RWPE2 (cell line): ENCODE measurements around the gene TFAP2B.

Experiments
- ATAC-seq: fragments of 200-7000 bp; cut with Tn5 transposase; 3 replicates; pipeline ENCODE4 v1.9.1; 2021; ENCODE audit warnings: low read depth
- DNase-seq: peaks from one replicate; pipeline ENCODE4 v3.0.0-alpha.2; 2020; ENCODE audit warnings: low spot score
- H3K27ac ChIP-seq: fragments of 450-650 bp; 2 replicates; pipeline ENCODE4 v1.5.1; 2017; ENCODE audit warnings: mild to moderate bottlenecking; ENCODE audit not compliant: poor library complexity, severe bottlenecking
- H3K27me3 ChIP-seq: fragments of 250-450 bp; sonication (Bioruptor Pico); 2 replicates; pipeline ENCODE4 v1.5.1; 2021; ENCODE audit warnings: mild to moderate bottlenecking, moderate library complexity; ENCODE audit not compliant: insufficient read depth, poor library complexity, severe bottlenecking
- H3K36me3 ChIP-seq: fragments of 250-450 bp; sonication (Bioruptor Pico); 2 replicates; pipeline ENCODE4 v1.5.1; 2020; ENCODE audit warnings: low read depth, mild to moderate bottlenecking, moderate library complexity
- H3K4me1 ChIP-seq: fragments of 250-450 bp; sonication (Bioruptor Pico); 2 replicates; pipeline ENCODE4 v1.5.1; 2021; ENCODE audit warnings: mild to moderate bottlenecking, moderate library complexity; ENCODE audit not compliant: insufficient read depth, poor library complexity, severe bottlenecking
- H3K4me3 ChIP-seq: fragments of 250-450 bp; sonication (Bioruptor Pico); 2 replicates; pipeline ENCODE4 v1.5.1; 2021; ENCODE audit warnings: mild to moderate bottlenecking, moderate library complexity; ENCODE audit not compliant: severe bottlenecking
- H3K9me3 ChIP-seq: fragments of 250-450 bp; sonication (Bioruptor Pico); 2 replicates; pipeline ENCODE4 v1.5.1; 2021; ENCODE audit warnings: mild to moderate bottlenecking, moderate library complexity; ENCODE audit not compliant: severe bottlenecking
- CTCF ChIP-seq: fragments of 450-650 bp; IDR thresholded peaks from one replicate; pipeline ENCODE4 v1.5.1; 2017; ENCODE audit warnings: mild to moderate bottlenecking, moderate library complexity; ENCODE audit not compliant: poor library complexity, severe bottlenecking

The TFAP2B gene

DNA sequence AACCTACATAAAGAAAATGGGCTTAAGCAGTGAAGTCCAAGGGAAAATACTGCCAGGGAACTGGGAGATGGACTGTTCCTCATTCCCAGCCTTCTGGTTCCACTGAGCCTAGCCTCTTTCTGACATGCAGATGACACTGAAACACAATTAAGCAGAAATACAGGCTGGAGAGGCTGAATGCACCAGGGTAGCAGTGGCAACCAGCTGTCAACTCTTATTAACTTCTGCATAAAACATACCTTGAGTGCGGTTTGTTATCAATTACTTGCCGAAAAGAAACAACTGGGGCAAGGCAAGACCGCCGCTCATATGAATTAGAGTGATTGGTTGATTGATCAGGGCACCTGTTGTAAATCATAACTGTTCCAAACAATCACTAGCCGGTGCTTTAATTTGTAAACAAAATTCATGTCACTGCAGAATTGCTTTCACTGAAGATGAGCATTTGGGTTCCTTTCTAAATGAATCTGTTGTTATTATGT is 16.3 kb downstream of the TFAP2B start:
- H3K9me3 ChIP-seq, result no peaks in the 10 kb centered on the region
- no peaks in the 10 kb centered on the region for H3K36me3 ChIP-seq
- no peaks in the 10 kb centered on the region for H3K4me1 ChIP-seq
- DNase-seq (no peak), ATAC-seq (no peak)
- TF ChIP-seq CTCF, result no peak
- no peak overlapping the region for H3K4me3 ChIP-seq
- H3K27ac ChIP-seq, result no peak overlapping the region
- peaks cover 80% of the 10 kb centered on the region for H3K27me3 ChIP-seq

DNA sequence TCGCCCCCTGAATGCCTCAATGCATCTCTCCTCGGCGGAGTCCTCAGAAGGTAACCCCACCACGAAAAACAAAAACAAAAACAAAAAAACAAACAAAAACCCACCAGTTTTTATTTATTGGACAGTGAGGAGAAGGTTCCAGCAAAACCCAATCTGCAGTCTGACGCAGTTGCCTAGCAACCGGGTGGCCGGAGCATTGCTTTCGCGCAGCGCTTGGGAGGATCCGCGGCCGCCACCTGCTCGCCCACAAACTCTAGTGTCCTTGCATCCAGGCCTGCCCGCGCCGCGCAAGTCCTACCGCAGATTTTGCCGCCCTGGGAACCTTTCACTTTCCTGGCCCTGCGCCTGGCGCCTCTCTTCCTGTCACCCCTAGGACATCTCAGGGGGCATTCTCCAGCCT is 17.6 kb downstream of the TFAP2B start:
- Histone ChIP-seq H3K9me3 (no peaks in the 10 kb centered on the region), H3K4me1 (no peaks in the 10 kb centered on the region), H3K27ac (no peak overlapping the region), H3K27me3 (peaks cover 80% of the 10 kb centered on the region), H3K4me3 (no peak overlapping the region), H3K36me3 (no peaks in the 10 kb centered on the region)
- DNase-seq (no peak), ATAC-seq (no peak)
- TF ChIP-seq CTCF, result no peak

DNA sequence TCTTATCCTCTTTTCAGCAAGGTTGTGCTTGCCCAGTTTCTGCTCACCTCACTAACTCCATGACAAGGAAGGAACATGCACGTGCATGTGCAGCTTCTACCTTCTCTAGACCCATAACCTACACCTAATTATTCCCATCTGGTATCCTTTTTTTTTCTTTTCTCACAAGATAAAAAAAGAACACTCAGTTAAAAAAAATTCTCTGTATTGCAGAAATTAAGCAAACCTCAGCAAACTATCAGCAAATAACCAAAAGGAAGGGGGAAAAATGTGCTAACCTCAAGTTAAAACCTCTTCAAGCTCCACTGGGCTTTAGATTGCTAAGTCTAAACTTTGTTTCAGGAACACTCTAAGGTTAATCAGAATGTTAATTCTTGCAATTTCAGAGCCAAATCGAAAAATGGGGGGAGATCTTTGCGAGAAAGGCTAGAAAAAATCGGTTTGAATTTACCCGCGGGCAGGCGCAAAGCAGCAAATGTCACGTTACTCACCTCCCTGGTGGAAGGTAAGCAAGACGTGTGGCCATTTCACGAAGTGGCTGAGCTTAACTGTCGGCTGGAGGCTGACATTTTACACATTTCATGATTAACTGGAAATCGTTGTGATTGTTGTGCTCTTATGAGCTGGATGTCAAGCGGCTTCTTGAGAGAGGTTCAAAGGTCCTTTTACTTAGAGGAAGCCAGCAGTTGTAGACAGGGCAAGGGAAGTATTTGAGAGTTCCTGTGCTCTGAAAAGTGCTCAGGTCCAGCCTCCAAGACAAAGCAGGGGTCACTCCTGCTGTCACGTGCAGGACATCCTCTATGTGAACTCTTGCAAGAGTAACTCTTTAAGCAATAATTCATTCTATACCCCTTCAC is 19.1 kb downstream of the TFAP2B start:
- Histone ChIP-seq H3K27me3 (peaks cover 80% of the 10 kb centered on the region), H3K4me3 (no peak overlapping the region), H3K27ac (no peak overlapping the region), H3K9me3 (no peaks in the 10 kb centered on the region), H3K4me1 (no peaks in the 10 kb centered on the region), H3K36me3 (no peaks in the 10 kb centered on the region)
- DNase-seq (no peak), ATAC-seq (no peak)
- TF ChIP-seq CTCF, result no peak

DNA sequence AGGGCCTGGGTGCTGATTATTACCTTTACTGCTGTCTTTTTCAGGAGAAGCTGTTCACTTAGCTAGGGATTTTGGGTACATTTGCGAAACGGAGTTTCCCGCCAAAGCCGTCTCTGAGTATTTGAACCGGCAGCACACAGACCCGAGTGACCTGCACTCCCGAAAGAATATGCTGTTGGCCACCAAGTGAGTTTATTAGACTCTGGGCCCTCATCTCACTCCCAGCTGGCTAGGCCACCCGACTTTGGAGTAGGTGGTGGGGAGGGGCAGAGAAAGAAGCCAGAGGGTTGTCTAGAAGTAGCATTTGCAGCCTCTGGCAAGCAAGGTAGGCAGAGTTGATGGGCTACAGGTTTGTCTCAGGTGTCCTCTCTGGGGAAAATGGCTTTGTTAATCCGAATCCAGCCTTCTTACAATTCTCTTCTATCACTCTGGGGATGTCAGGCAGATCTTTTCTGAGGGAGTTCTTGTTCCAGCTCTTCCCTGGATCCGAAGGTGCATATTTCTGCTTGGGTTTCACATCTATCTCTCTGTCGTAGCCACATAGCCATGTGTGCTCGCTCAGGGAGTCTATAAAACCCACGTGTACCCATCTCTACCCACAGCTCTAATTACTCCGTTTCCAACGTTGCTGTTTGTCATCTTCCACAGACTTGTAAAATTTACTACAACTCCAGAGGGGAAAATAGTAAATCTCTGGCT is 21.6 kb downstream of the TFAP2B start:
- no peak for DNase-seq
- peaks cover 94% of the 10 kb centered on the region for H3K27me3 ChIP-seq

More for the DNA sequence above, 21.6 kb downstream of the TFAP2B start:
- H3K9me3 ChIP-seq, result no peaks in the 10 kb centered on the region
- TF ChIP-seq CTCF, result no peak
- no peaks in the 10 kb centered on the region for H3K36me3 ChIP-seq
- no peaks in the 10 kb centered on the region for H3K4me1 ChIP-seq
- no peak overlapping the region for H3K27ac ChIP-seq
- no peak for ATAC-seq
- no peak overlapping the region for H3K4me3 ChIP-seq
